ENCODE results near the gene QKI. TPM values are rescaled to one million over a fixed set of nuclear protein-coding genes. Genes with fewer than 3 reads are reported as not detected.

The QKI gene
- total and polyA plus RNA-seq, 2 experiments from 2014 or later = 38.0 to 92.5 TPM

DNA sequence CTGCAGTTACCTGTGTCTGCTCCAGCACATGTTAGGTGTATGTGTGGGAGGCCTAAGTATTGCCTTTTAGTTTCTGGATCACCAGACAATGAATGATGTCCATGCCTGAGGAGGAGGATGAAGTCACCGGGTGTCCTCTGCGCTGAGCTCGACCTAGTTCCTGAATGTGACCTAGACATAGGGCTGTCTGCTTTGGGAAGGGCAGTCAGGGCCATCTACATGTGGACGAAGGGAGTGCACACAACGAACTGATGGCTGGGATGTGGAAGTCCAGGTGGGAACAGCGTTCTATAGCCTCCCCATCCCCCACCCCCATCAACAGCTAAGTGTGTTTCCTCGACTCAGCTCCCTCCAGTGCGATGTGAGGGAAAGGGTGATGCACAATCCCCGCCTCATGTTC, 186.3 kb downstream of the QKI start:
- no peaks in the 10 kb centered on the region for H3K9me2 ChIP-seq (replicated peaks; ENCODE audit: insufficient read depth)
- no peaks in the 10 kb centered on the region for H3K79me2 ChIP-seq
- no peak overlapping the region for H2AFZ ChIP-seq
- DNase-seq (ENCODE audit: low spot score) = no peak
- no peaks in the 10 kb centered on the region for H3K9me3 ChIP-seq (ENCODE audit: low read depth)
- no peak overlapping the region for H3K27ac ChIP-seq
- H4K20me1 ChIP-seq (ENCODE audit: insufficient read depth, poor library complexity, severe bottlenecking) = no peaks in the 10 kb centered on the region
- TF ChIP-seq EZH2phosphoT487 (IDR thresholded peaks at IDR 0.05; ENCODE audit: low read depth, severe bottlenecking, unreplicated experiment) (no peak), EZH2 (IDR thresholded peaks at IDR 0.05; ENCODE audit: borderline replicate concordance) (no peak), CTCF (IDR thresholded peaks at IDR 0.05; ENCODE audit: poor library complexity) (no peak)
- WGBS (ENCODE audit: low lambda C conversion rate, missing lambda C conversion rate) = 94% methylated on average over 9 of the region's 9 CpGs
- H3K27me3 ChIP-seq = no peaks in the 10 kb centered on the region
- H3K4me3 ChIP-seq = no peak overlapping the region
- H3K36me3 ChIP-seq (replicated peaks; ENCODE audit: insufficient read depth, low read depth) = no peaks in the 10 kb centered on the region
- H3K4me2 ChIP-seq = no peak overlapping the region
- no peaks in the 10 kb centered on the region for H3K4me1 ChIP-seq (ENCODE audit: insufficient read depth)

GRCh38 chr6:163602851-163603250, 188.3 kb downstream of the QKI start:
- Histone ChIP-seq H3K4me3 (no peak overlapping the region), H3K9me3 (ENCODE audit: low read depth) (no peaks in the 10 kb centered on the region), H3K4me2 (no peak overlapping the region), H3K27me3 (no peaks in the 10 kb centered on the region), H3K36me3 (replicated peaks; ENCODE audit: insufficient read depth, low read depth) (no peaks in the 10 kb centered on the region), H2AFZ (no peak overlapping the region), H3K79me2 (no peaks in the 10 kb centered on the region), H3K9me2 (replicated peaks; ENCODE audit: insufficient read depth) (no peaks in the 10 kb centered on the region), H4K20me1 (ENCODE audit: insufficient read depth, poor library complexity, severe bottlenecking) (no peaks in the 10 kb centered on the region), H3K27ac (no peak overlapping the region), H3K4me1 (ENCODE audit: insufficient read depth) (no peaks in the 10 kb centered on the region)
- 93% methylated on average over 14 of the region's 14 CpGs for WGBS (ENCODE audit: low lambda C conversion rate, missing lambda C conversion rate)
- DNase-seq (ENCODE audit: low spot score) = no peak
- TF ChIP-seq EZH2phosphoT487 (IDR thresholded peaks at IDR 0.05; ENCODE audit: low read depth, severe bottlenecking, unreplicated experiment) (no peak), EZH2 (IDR thresholded peaks at IDR 0.05; ENCODE audit: borderline replicate concordance) (no peak), CTCF (IDR thresholded peaks at IDR 0.05; ENCODE audit: poor library complexity) (no peak)

DNA sequence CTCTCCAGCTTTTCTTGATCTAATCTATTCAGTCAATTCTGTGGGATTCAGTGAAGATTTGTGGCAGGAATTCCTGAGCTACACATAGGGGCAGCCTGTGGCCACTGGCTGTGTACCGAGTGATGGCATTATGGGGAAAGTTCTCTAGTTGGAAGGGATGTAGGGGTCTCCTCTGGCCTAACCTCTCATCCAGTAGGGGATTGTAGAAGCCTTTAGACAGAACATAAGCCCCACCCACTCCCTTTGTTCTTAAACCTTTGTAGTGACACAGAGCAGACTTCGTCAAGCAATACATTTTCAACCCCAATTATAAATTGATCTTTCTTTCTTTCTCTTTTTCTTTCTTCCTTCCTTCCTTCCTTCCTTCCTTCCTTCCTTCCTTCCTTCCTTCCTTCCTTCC, 188.9 kb downstream of the QKI start:
- WGBS (ENCODE audit: low lambda C conversion rate, missing lambda C conversion rate) = 82% methylated on average over 2 of the region's 2 CpGs

More for the DNA sequence above, 188.9 kb downstream of the QKI start:
- no peak overlapping the region for H3K4me3 ChIP-seq
- no peaks in the 10 kb centered on the region for H3K27me3 ChIP-seq
- no peaks in the 10 kb centered on the region for H4K20me1 ChIP-seq (ENCODE audit: insufficient read depth, poor library complexity, severe bottlenecking)
- no peak for DNase-seq (ENCODE audit: low spot score)
- no peaks in the 10 kb centered on the region for H3K9me3 ChIP-seq (ENCODE audit: low read depth)
- H3K36me3 ChIP-seq (replicated peaks; ENCODE audit: insufficient read depth, low read depth) = no peaks in the 10 kb centered on the region
- no peak for TF ChIP-seq EZH2 (IDR thresholded peaks at IDR 0.05; ENCODE audit: borderline replicate concordance)
- no peak for TF ChIP-seq EZH2phosphoT487 (IDR thresholded peaks at IDR 0.05; ENCODE audit: low read depth, severe bottlenecking, unreplicated experiment)
- no peak for TF ChIP-seq CTCF (IDR thresholded peaks at IDR 0.05; ENCODE audit: poor library complexity)
- no peak overlapping the region for H2AFZ ChIP-seq
- H3K79me2 ChIP-seq = no peaks in the 10 kb centered on the region
- H3K27ac ChIP-seq = no peak overlapping the region
- H3K9me2 ChIP-seq (replicated peaks; ENCODE audit: insufficient read depth) = no peaks in the 10 kb centered on the region
- no peaks in the 10 kb centered on the region for H3K4me1 ChIP-seq (ENCODE audit: insufficient read depth)
- H3K4me2 ChIP-seq = no peak overlapping the region

Data from hepatocyte (in vitro differentiated cells).